MM.1S (cell line): ENCODE results near the gene XAGE3.
"Not testable (repeated sequence)": the region's sequence is repeated elsewhere in the genome, so short reads cannot be mapped to it uniquely, and the experiment has no call there.

Source experiments
- DNase-seq: peaks from one replicate; pipeline ENCODE4 v3.0.0-alpha.2; 2015
- H2AFZ ChIP-seq: fragments of 300-600 bp; sonication (generic); 2 replicates; pipeline ENCODE4 v1.6.0; 2016; ENCODE audit warnings: antibody characterized with exemption, low read length
- H3F3A ChIP-seq: fragments of 300-600 bp; sonication (generic); 2 replicates; pipeline ENCODE4 v1.6.1; 2016; ENCODE audit warnings: mild to moderate bottlenecking, antibody characterized with exemption, low read length, moderate library complexity, mixed read lengths; ENCODE audit not compliant: insufficient read depth
- H3K27ac ChIP-seq: fragments of 300-600 bp; sonication (generic); 2 replicates; pipeline ENCODE4 v1.5.1; 2016; ENCODE audit warnings: mild to moderate bottlenecking, low read length
- H3K27me3 ChIP-seq: fragments of 300-600 bp; sonication (generic); replicated peaks from 2 replicates; pipeline ENCODE4 v1.6.0; 2016; ENCODE audit warnings: low read length; ENCODE audit not compliant: insufficient read depth
- H3K36me3 ChIP-seq: fragments of 300-600 bp; sonication (generic); replicated peaks from 2 replicates; pipeline ENCODE4 v1.6.1; 2016; ENCODE audit warnings: mild to moderate bottlenecking, low read length, mixed read lengths; ENCODE audit not compliant: insufficient read depth
- H3K4me1 ChIP-seq: fragments of 300-600 bp; sonication (generic); 2 replicates; pipeline ENCODE4 v1.6.1; 2016; ENCODE audit warnings: low read length, mixed read lengths
- H3K4me2 ChIP-seq: fragments of 300-600 bp; sonication (generic); 2 replicates; pipeline ENCODE4 v1.6.0; 2016; ENCODE audit warnings: low read depth, low read length
- H3K4me3 ChIP-seq: fragments of 300-600 bp; sonication (generic); 2 replicates; pipeline ENCODE4 v1.5.1; 2016; ENCODE audit warnings: low read length, mixed read lengths
- H3K79me2 ChIP-seq: fragments of 300-600 bp; sonication (generic); 2 replicates; pipeline ENCODE4 v1.6.1; 2016; ENCODE audit warnings: mixed run types, low read length, mixed read lengths
- H3K9ac ChIP-seq: fragments of 300-600 bp; sonication (generic); 2 replicates; pipeline ENCODE4 v1.6.1; 2016; ENCODE audit warnings: low read length, mixed read lengths
- H3K9me2 ChIP-seq: fragments of 300-600 bp; sonication (generic); replicated peaks from 2 replicates; pipeline ENCODE4 v1.6.1; 2016; ENCODE audit warnings: mild to moderate bottlenecking, low read length, mixed read lengths; ENCODE audit not compliant: insufficient read depth
- H3K9me3 ChIP-seq: fragments of 300-600 bp; sonication (generic); replicated peaks from 2 replicates; pipeline ENCODE4 v1.6.1; 2016; ENCODE audit warnings: mild to moderate bottlenecking, low read length, mixed read lengths; ENCODE audit not compliant: insufficient read depth
- H4K20me1 ChIP-seq: fragments of 300-600 bp; sonication (generic); 2 replicates; pipeline ENCODE4 v1.6.1; 2016; ENCODE audit warnings: mild to moderate bottlenecking, low read length, moderate library complexity, mixed read lengths; ENCODE audit not compliant: insufficient read depth
- CTCF ChIP-seq: fragments of 300-600 bp; sonication (generic); IDR thresholded peaks from 2 replicates; pipeline ENCODE4 v1.5.1; 2016; ENCODE audit warnings: antibody characterized with exemption, low read length, mixed read lengths
- EZH2 ChIP-seq: fragments of 300-600 bp; sonication (generic); optimal IDR thresholded peaks from 2 replicates; pipeline ENCODE3; 2017; ENCODE audit warnings: low read depth, mild to moderate bottlenecking, antibody characterized with exemption, low read length, mixed read lengths
- EZH2phosphoT487 ChIP-seq: fragments of 300-600 bp; sonication (generic); IDR thresholded peaks from 2 replicates; pipeline ENCODE4 v1.6.1; 2018; ENCODE audit warnings: antibody characterized with exemption, low read length

The XAGE3 gene

GRCh38 chrX:52852110-52852860 lies 15.6 kb downstream of the XAGE3 start:
- Histone ChIP-seq H3K4me2 (no peak overlapping the region), H3F3A (no peaks in the 10 kb centered on the region), H3K36me3 (no peaks in the 10 kb centered on the region), H3K27me3 (no peaks in the 10 kb centered on the region), H3K27ac (no peak overlapping the region), H3K4me1 (no peaks in the 10 kb centered on the region), H3K79me2 (no peaks in the 10 kb centered on the region), H3K9me2 (no peaks in the 10 kb centered on the region), H3K4me3 (no peak overlapping the region), H2AFZ (no peak overlapping the region), H4K20me1 (no peaks in the 10 kb centered on the region), H3K9me3 (no peaks in the 10 kb centered on the region), H3K9ac (no peak overlapping the region)
- no peak for DNase-seq
- TF ChIP-seq EZH2phosphoT487, result no peak
- no peak for TF ChIP-seq EZH2
- TF ChIP-seq CTCF, result no peak

- H3K9ac ChIP-seq, H3K27ac ChIP-seq, DNase-seq, H3K27me3 ChIP-seq, H2AFZ ChIP-seq, H3K4me3 ChIP-seq, H3K9me2 ChIP-seq, H3K4me1 ChIP-seq, H3F3A ChIP-seq, H3K9me3 ChIP-seq, H3K79me2 ChIP-seq, H4K20me1 ChIP-seq, H3K36me3 ChIP-seq, H3K4me2 ChIP-seq: not testable (repeated sequence)
Observed at GRCh38 chrX:52843619-52844018, 24.3 kb downstream of the XAGE3 start.

- Histone ChIP-seq H3K36me3 (no peaks in the 10 kb centered on the region), H3K79me2 (no peaks in the 10 kb centered on the region), H3K9me2 (no peaks in the 10 kb centered on the region), H3K4me2 (no peak overlapping the region), H3K9me3 (no peaks in the 10 kb centered on the region), H3K4me1 (no peaks in the 10 kb centered on the region), H3F3A (no peaks in the 10 kb centered on the region), H2AFZ (no peak overlapping the region), H4K20me1 (no peaks in the 10 kb centered on the region), H3K27ac (no peak overlapping the region), H3K9ac (no peak overlapping the region), H3K4me3 (no peak overlapping the region), H3K27me3 (no peaks in the 10 kb centered on the region)
- peak; percentile 8 for DNase-seq
- no peak for TF ChIP-seq EZH2
- TF ChIP-seq CTCF, result no peak
Observed at GRCh38 chrX:52839137-52839536, 28.7 kb downstream of the XAGE3 start.

GRCh38 chrX:52830551-52830950 lies 37.3 kb downstream of the XAGE3 start:
- Histone ChIP-seq H3K9me2 (no peaks in the 10 kb centered on the region), H3K4me2 (no peak overlapping the region), H3K27me3 (no peaks in the 10 kb centered on the region), H2AFZ (no peak overlapping the region), H3K79me2 (no peaks in the 10 kb centered on the region), H3F3A (no peaks in the 10 kb centered on the region), H3K27ac (no peak overlapping the region), H3K9ac (no peak overlapping the region), H4K20me1 (no peaks in the 10 kb centered on the region), H3K36me3 (no peaks in the 10 kb centered on the region), H3K4me3 (no peak overlapping the region), H3K9me3 (no peaks in the 10 kb centered on the region), H3K4me1 (no peaks in the 10 kb centered on the region)
- DNase-seq, result no peak
- no peak for TF ChIP-seq EZH2
- TF ChIP-seq EZH2phosphoT487, result no peak
- TF ChIP-seq CTCF, result no peak
